Body of pancreas (tissue), 4 donors: Measurements from ENCODE around the gene LIG3. TPM values are rescaled to one million over a fixed set of nuclear protein-coding genes. Genes with fewer than 3 reads are reported as not detected.

ENCODE experiments used
- ATAC-seq: fragments of 150-250 bp; one replicate; pipeline ENCODE4 v1.9.1; 2016
- DNase-seq, 4 donors: peaks; one replicate each; pipeline ENCODE4 v3.0.0-alpha.2; 2019
- H3K27ac ChIP-seq, 4 donors: fragments of 200-600 bp; sonication (generic); 1 replicate in 3 of 4; 2 replicates in 1 of 4; pipeline versions ENCODE4 v1.5.1 to v1.6.1; 2016 to 2019; ENCODE audit warnings: mild to moderate bottlenecking in 1 of 4, mixed read lengths in 1 of 4, moderate library complexity in 1 of 4
- H3K27me3 ChIP-seq, 2 donors: fragments of 200-600 bp; sonication (generic); one replicate each; pipeline ENCODE4 v1.6.0; 2016; ENCODE audit warnings: mild to moderate bottlenecking in 1 of 2
- H3K36me3 ChIP-seq, 2 donors: fragments of 200-600 bp; sonication (generic); replicated peaks in 1 of 2; 2 replicates each; pipeline ENCODE4 v1.5.1; 2016; ENCODE audit warnings: low read depth in 2 of 2; ENCODE audit not compliant: insufficient read depth in 1 of 2
- H3K4me1 ChIP-seq: fragments of 200-600 bp; sonication (generic); one replicate; pipeline ENCODE4 v1.6.0; 2016
- H3K4me3 ChIP-seq, 2 donors: fragments of 200-600 bp; sonication (generic); 1 replicate in 1 of 2; 2 replicates in 1 of 2; pipeline ENCODE4 v1.5.1; 2016 to 2019
- H3K9me3 ChIP-seq, 3 donors: fragments of 200-600 bp; sonication (generic); 1 replicate in 2 of 3; 2 replicates in 1 of 3; pipeline ENCODE4 v1.5.1; 2016
- POLR2A ChIP-seq, 3 donors: fragments of 450-650 bp; IDR thresholded peaks; one replicate each; pipeline ENCODE4 v1.6.1; 2016; ENCODE audit warnings: antibody characterized with exemption in 3 of 3, mild to moderate bottlenecking in 2 of 3
- WGBS, 2 donors: methylation state at CpG; one replicate each; pipeline ENCODE4 v1.1.5; 2017; 5-methylcytosine and 5-hydroxymethylcytosine counted together
- intact Hi-C: fragments of 100-400 bp; cut with DNase I; formaldehyde crosslinking; loops from one replicate; pipeline ENCODE4 v1.15.1; 2023
- total RNA-seq, 2 donors: library from RNA; depleted of rRNA; stranded (reverse); fragments of >200 nt; gene quantifications; one replicate each; pipeline ENCODE4 v1.1.0, GENCODE V29; 2016
- TF ChIP-seq, protein P1 (sequence below), 7 experiments: fragments of 450-650 bp in 4 of 7; fragments of 200-600 bp in 3 of 7; sonication (generic) in 3 of 7; IDR thresholded peaks; one replicate each; pipeline ENCODE4 v1.5.1; 2016 to 2019; ENCODE audit warnings: antibody characterized with exemption in 7 of 7

The LIG3 gene
- total RNA-seq, 2 donors from 2014 or later = 19.2 to 28.7 TPM

DNA sequence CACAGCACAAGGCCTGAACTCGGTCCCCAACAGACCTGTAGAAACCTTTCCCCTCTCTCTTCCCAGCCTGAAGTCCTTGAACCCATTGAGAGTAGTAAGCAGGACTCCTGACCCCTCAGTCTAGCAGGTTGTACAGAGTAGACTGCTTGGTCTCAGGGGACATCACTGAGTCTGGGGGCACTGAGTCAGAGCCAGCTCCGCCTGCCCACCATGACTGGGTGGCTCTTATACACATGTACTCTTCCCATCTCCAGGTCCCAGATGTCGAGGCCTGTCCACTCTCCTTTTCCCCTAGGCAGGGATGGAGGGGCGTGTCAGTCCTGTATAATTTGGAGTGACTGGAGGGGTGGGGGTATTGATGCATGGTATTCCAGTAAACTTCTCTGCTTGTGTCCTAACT is 23.5 kb downstream of the LIG3 start:
- no peaks in the 10 kb centered on the region for H3K4me1 ChIP-seq
- H3K27me3 ChIP-seq = no peaks in the 10 kb centered on the region
- no peaks in the 10 kb centered on the region for H3K9me3 ChIP-seq
- ATAC-seq (no peak), DNase-seq (no peak)
- intact Hi-C loops = no loop called here
- no peak overlapping the region for H3K4me3 ChIP-seq
- peaks cover 0 to 13% of the 10 kb centered on the region in 2 donors for H3K36me3 ChIP-seq
- H3K27ac ChIP-seq = no peak overlapping the region
- TF ChIP-seq, protein P1, sequence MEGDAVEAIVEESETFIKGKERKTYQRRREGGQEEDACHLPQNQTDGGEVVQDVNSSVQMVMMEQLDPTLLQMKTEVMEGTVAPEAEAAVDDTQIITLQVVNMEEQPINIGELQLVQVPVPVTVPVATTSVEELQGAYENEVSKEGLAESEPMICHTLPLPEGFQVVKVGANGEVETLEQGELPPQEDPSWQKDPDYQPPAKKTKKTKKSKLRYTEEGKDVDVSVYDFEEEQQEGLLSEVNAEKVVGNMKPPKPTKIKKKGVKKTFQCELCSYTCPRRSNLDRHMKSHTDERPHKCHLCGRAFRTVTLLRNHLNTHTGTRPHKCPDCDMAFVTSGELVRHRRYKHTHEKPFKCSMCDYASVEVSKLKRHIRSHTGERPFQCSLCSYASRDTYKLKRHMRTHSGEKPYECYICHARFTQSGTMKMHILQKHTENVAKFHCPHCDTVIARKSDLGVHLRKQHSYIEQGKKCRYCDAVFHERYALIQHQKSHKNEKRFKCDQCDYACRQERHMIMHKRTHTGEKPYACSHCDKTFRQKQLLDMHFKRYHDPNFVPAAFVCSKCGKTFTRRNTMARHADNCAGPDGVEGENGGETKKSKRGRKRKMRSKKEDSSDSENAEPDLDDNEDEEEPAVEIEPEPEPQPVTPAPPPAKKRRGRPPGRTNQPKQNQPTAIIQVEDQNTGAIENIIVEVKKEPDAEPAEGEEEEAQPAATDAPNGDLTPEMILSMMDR (IDR thresholded peaks at IDR 0.05) = no peak
- no peak for TF ChIP-seq POLR2A (IDR thresholded peaks at IDR 0.05)
- 84 to 94% methylated on average over 4 of the region's 4 CpGs for WGBS, 2 donors

DNA sequence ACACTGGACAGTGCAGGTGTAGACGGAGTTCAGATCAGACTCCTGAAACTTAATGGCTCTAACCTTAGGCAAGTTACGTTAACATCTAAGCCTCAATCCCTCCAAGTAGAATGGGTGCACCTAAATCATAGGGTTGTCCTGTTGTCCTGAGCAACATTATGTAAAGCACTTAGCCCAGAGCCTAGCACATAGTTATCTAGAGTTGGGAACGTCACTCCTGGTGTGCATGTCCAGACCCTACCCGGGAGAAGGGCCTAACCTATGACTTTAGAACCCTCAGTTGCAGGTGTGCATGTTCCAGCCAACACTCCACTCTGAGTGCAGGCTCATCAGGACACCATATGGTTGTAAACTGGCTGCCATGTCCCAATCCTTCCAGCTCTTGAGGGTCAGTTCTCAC is 26.0 kb downstream of the LIG3 start:
- no peak for ATAC-seq
- Histone ChIP-seq H3K27me3 (no peaks in the 10 kb centered on the region), H3K4me1 (no peaks in the 10 kb centered on the region), H3K9me3 (no peaks in the 10 kb centered on the region), H3K4me3 (no peak overlapping the region), H3K27ac (no peak overlapping the region), H3K36me3 (peaks cover 0 to 18% of the 10 kb centered on the region in 2 donors)
- DNase-seq = no peak
- WGBS, 2 donors = 80 to 87% methylated on average over 3 to 4 of the region's 4 CpGs
- TF ChIP-seq, protein P1 (IDR thresholded peaks at IDR 0.05) = no peak
- TF ChIP-seq POLR2A (IDR thresholded peaks at IDR 0.05) = no peak
- intact Hi-C loops = no loop called here

DNA sequence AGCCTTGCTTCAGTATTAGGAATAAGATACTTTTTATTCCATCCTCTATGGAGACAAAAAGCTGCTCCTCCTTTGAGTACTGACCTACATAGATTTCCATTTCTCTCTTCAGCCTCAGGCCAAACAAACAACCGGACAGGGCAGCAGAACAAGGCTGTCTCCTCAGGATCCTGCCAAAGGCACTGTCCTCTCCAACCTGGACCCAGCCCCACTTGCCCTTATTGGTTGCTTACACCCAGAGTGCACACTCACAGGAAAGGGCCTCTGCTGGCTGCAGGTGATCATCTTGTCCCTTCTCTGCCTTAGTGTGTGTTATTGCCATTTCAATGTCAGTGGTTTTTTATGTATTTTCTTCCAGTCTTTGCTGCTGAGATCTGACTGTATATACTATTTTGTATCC is 26.6 kb downstream of the LIG3 start:
- no peak overlapping the region for H3K27ac ChIP-seq
- no peak overlapping the region for H3K4me3 ChIP-seq
- H3K9me3 ChIP-seq = no peaks in the 10 kb centered on the region
- 82 to 100% methylated on average over 1 of the region's 1 CpG for WGBS, 2 donors
- no peak for TF ChIP-seq POLR2A (IDR thresholded peaks at IDR 0.05)
- TF ChIP-seq, protein P1 (IDR thresholded peaks at IDR 0.05) = no peak
- ATAC-seq (no peak), DNase-seq (no peak)
- no peaks in the 10 kb centered on the region for H3K4me1 ChIP-seq
- H3K27me3 ChIP-seq = no peaks in the 10 kb centered on the region
- intact Hi-C loops = no loop called here
- H3K36me3 ChIP-seq = peaks cover 0 to 16% of the 10 kb centered on the region in 2 donors

DNA sequence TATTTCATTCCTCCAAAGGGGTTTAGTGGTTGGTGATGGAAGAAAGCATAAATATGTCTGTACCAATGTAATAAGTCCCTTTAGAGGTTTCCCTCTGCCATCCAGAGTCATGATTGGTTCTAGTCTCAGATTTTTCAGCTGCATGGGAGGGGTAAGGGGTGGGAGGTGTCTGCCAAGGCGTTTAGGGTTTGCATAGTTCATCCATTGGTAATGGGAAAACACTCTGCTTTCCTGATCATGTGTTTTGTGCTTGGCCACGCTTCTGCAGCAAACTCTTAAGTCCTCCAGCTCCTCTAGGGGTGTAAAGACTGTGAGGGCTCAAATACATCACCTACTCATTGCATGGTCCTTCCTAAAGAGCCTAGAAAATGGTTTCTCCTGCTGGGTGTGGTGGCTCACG is 29.8 kb downstream of the LIG3 start:
- Histone ChIP-seq H3K27me3 (no peaks in the 10 kb centered on the region), H3K27ac (no peak overlapping the region), H3K4me3 (no peak overlapping the region), H3K9me3 (no peaks in the 10 kb centered on the region), H3K4me1 (no peaks in the 10 kb centered on the region), H3K36me3 (peaks cover 0 to 11% of the 10 kb centered on the region in 2 donors)
- intact Hi-C loops = no loop called here
- DNase-seq (no peak), ATAC-seq (no peak)
- WGBS, 2 donors = 77 to 87% methylated on average over 3 of the region's 3 CpGs
- TF ChIP-seq POLR2A (IDR thresholded peaks at IDR 0.05) = no peak
- TF ChIP-seq, protein P1 (IDR thresholded peaks at IDR 0.05) = no peak

DNA sequence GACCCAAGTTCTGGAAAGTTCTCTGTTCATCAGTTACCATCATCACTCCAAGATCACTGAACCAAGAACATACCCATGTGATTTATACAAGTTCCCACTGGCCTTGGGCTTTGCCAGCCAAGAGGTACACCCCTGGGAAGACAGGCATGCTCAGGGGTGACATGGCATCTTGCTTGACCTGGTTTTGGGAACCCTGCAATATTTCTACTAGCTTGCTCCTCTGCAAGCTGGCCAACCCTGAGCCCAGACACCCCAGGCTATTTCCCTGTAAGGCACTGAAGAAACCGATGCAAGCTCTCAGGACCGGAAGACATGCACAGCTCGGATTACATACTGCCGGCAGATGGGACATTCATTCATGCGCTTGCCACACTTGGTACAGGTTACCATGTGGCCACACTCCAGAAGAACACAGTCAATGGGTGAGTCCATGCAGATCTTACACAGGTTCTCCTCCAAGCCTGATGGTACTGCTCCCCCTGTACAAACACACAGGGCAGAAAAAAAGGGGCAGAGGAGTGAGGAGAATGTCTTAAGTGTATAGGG is 31.4 kb downstream of the LIG3 start:
- no peak for ATAC-seq
- H3K27ac ChIP-seq = no peak overlapping the region
- DNase-seq = no peak
- H3K4me3 ChIP-seq = no peak overlapping the region
- H3K4me1 ChIP-seq = no peaks in the 10 kb centered on the region
- no peaks in the 10 kb centered on the region for H3K9me3 ChIP-seq
- peaks cover 0 to 12% of the 10 kb centered on the region in 2 donors for H3K36me3 ChIP-seq
- H3K27me3 ChIP-seq = no peaks in the 10 kb centered on the region
- no peak for TF ChIP-seq POLR2A (IDR thresholded peaks at IDR 0.05)
- TF ChIP-seq, protein P1 (IDR thresholded peaks at IDR 0.05) = no peak
- WGBS, 2 donors = 88 to 96% methylated on average over 4 to 5 of the region's 5 CpGs
- intact Hi-C loops = no loop called here
